ENCODE data around the gene TRIP4.

DNA sequence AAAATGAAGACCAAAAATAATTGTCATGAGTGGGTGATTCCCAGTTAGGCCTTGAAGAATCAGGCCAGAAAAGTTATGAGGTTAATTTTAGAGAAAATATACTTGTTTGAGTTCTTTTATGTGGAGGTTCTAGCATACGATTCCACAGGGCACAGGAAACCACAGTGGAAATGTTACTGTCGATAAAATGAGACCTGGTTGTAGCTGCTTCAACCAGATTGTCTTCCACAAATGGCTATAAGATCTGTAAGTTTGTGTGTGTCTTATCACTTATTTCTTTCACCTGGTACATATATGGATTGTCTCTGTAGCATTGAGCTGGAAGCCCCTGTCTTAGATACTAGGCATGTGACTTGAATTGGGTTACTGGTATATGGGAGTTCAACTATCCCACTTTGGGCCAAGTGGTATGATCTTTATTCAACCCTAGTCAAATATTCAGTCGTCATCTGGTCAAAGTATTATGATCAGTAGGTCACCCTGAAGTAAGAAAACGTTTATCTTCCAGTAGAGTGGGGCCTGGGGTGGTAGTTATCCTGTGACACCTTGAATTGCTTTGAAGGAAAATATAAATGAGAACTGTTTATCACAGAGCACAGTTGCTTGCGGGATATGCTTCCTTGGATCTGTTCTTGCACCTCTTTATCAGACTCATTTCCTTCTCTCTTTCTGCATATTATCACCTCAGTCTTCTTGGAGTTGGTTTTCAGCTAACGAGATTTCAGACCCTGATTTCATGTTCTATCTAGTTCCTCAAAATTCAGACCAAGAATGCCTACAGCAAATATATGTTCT lies 51.2 kb downstream of the TRIP4 start:
- TF ChIP-seq, protein P1, sequence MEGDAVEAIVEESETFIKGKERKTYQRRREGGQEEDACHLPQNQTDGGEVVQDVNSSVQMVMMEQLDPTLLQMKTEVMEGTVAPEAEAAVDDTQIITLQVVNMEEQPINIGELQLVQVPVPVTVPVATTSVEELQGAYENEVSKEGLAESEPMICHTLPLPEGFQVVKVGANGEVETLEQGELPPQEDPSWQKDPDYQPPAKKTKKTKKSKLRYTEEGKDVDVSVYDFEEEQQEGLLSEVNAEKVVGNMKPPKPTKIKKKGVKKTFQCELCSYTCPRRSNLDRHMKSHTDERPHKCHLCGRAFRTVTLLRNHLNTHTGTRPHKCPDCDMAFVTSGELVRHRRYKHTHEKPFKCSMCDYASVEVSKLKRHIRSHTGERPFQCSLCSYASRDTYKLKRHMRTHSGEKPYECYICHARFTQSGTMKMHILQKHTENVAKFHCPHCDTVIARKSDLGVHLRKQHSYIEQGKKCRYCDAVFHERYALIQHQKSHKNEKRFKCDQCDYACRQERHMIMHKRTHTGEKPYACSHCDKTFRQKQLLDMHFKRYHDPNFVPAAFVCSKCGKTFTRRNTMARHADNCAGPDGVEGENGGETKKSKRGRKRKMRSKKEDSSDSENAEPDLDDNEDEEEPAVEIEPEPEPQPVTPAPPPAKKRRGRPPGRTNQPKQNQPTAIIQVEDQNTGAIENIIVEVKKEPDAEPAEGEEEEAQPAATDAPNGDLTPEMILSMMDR (IDR thresholded peaks at IDR 0.05; ENCODE audit: poor library complexity) = no peak
- no peak for TF ChIP-seq EZH2phosphoT487 (IDR thresholded peaks at IDR 0.05; ENCODE audit: low read depth, severe bottlenecking, unreplicated experiment)

All from hepatocyte (in vitro differentiated cells).